OCI-LY3 (cell line): Measurements from ENCODE around the gene MYOF.

Experiments used
- H2AFZ ChIP-seq: fragments of 200-600, 300-600 bp; shearing (Covaris generic); 2 replicates; pipeline ENCODE4 v1.6.0; 2014; ENCODE audit warnings: antibody characterized with exemption, low read depth, low read length
- H3K27ac ChIP-seq: fragments of 200-600, 300-600 bp; sonication (generic); 2 replicates; pipeline ENCODE4 v1.5.1; 2014; ENCODE audit warnings: mild to moderate bottlenecking, low read length, moderate library complexity, mixed read lengths
- H3K27me3 ChIP-seq: fragments of 200-600, 300-600 bp; sonication (generic); 2 replicates; pipeline ENCODE4 v1.6.1; 2014; ENCODE audit warnings: low read depth, low read length, mixed read lengths
- H3K36me3 ChIP-seq: fragments of 200-600, 300-600 bp; sonication (generic); replicated peaks from 2 replicates; pipeline ENCODE3; 2014; ENCODE audit warnings: low read depth, low read length, mixed read lengths
- H3K4me1 ChIP-seq: fragments of 300-600, 200-600 bp; sonication (generic); 2 replicates; pipeline ENCODE4 v1.6.1; 2014; ENCODE audit warnings: low read length, mixed read lengths
- H3K4me2 ChIP-seq: fragments of 200-600, 300-600 bp; sonication (generic); 2 replicates; pipeline ENCODE4 v1.6.1; 2014; ENCODE audit warnings: low read length, mixed read lengths
- H3K4me3 ChIP-seq: fragments of 300-600, 200-600 bp; sonication (generic); 2 replicates; pipeline ENCODE4 v1.5.1; 2014; ENCODE audit warnings: antibody characterized with exemption, mild to moderate bottlenecking, low read length, moderate library complexity
- H3K79me2 ChIP-seq: fragments of 300-600, 200-600 bp; shearing (Covaris generic); 2 replicates; pipeline ENCODE4 v1.6.1; 2014; ENCODE audit warnings: mild to moderate bottlenecking, low read length, mixed read lengths
- H3K9ac ChIP-seq: fragments of 300-600, 200-600 bp; shearing (Covaris generic); 2 replicates; pipeline ENCODE4 v1.6.0; 2014; ENCODE audit warnings: mild to moderate bottlenecking, low read length, moderate library complexity
- H3K9me3 ChIP-seq: fragments of 200-600, 300-600 bp; shearing (Covaris generic); 2 replicates; pipeline ENCODE4 v1.6.1; 2014; ENCODE audit warnings: low read length, mixed read lengths; ENCODE audit not compliant: insufficient read depth
- H4K20me1 ChIP-seq: fragments of 200-600, 300-600 bp; sonication (generic); 2 replicates; pipeline ENCODE4 v1.6.1; 2016; ENCODE audit warnings: low read length, mixed read lengths; ENCODE audit not compliant: insufficient read depth
- CTCF ChIP-seq: fragments of 200-600, 300-600 bp; sonication (generic); IDR thresholded peaks from 2 replicates; pipeline ENCODE4 v1.5.1; 2014; ENCODE audit warnings: antibody characterized with exemption, low read length, low read depth
- EZH2phosphoT487 ChIP-seq: fragments of 200-600 bp; shearing (Covaris generic); IDR thresholded peaks from 2 replicates; pipeline ENCODE4 v1.6.1; 2018; ENCODE audit warnings: antibody characterized with exemption, mixed run types, low read depth

Gene MYOF

DNA sequence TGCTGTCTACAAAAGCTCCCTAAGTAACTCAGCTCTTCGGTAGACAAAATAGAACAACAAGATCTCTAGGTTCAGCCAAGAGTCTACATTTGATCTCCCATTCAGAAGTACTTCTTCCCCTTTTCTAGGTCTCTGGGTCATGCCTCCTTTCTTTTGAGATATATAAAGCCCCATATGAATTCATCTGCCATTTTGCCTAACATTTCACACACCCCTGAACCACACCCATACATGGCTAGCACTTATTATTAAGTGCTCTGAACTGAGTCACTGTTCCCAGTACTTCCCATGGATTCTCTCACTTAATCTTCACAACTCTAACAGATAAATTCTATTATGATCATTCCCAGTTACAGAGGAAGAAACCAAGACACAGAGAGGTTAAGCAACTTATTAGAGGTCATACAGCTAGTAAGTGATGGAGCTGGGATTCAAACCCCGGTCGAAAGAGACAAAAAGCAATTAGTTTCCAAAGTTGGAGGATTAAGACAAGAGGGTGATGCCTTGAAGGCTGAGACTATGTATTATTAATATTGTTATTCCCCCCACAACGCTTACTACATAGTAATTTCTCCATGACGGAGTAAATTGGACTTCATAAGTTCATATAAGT, 17.3 kb downstream of the MYOF start:
- no peak overlapping the region for H2AFZ ChIP-seq
- H3K9ac ChIP-seq, result no peak overlapping the region
- no peaks in the 10 kb centered on the region for H3K9me3 ChIP-seq
- H4K20me1 ChIP-seq, result no peaks in the 10 kb centered on the region
- no peaks in the 10 kb centered on the region for H3K27me3 ChIP-seq
- H3K4me2 ChIP-seq, result no peak overlapping the region
- no peaks in the 10 kb centered on the region for H3K36me3 ChIP-seq
- H3K79me2 ChIP-seq, result no peaks in the 10 kb centered on the region
- peaks cover 4% of the 10 kb centered on the region; the same call in 1 of the 2 replicates for H3K4me1 ChIP-seq
- H3K27ac ChIP-seq, result no peak overlapping the region
- no peak overlapping the region for H3K4me3 ChIP-seq
- TF ChIP-seq EZH2phosphoT487 (no peak), CTCF (no peak)

- TF ChIP-seq EZH2phosphoT487 (no peak), CTCF (no peak)
- no peak overlapping the region for H3K4me2 ChIP-seq
- no peaks in the 10 kb centered on the region for H3K79me2 ChIP-seq
Measured at GRCh38 chr10:93463723-93464476, 18.2 kb downstream of the MYOF start.

DNA sequence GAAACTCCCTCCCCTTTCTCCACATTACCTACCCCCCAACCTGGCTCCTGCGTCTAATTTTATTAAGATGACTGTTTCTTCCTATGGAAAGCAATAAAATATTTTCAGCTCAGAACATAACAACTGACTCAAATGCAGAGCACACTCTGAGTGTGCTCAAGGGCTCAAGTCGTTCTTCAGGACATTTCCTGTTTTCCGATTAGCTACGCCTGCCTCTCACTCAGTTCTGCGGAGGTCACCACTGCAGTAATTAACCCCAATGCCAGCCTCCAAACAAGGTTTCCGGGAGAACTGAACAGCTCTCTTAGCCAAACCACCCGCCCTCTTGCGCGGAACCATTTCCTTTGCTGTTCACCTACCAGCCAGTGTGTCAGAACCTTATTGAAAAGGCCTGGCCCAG, 19.3 kb downstream of the MYOF start:
- Histone ChIP-seq H3K9ac (no peak overlapping the region), H3K27ac (no peak overlapping the region)

More at GRCh38 chr10:93463723-93464476, 18.2 kb downstream of the MYOF start:
- Histone ChIP-seq H3K36me3 (no peaks in the 10 kb centered on the region), H3K4me1 (peaks cover 4% of the 10 kb centered on the region; the same call in 1 of the 2 replicates), H3K9me3 (no peaks in the 10 kb centered on the region), H4K20me1 (no peaks in the 10 kb centered on the region), H3K4me3 (no peak overlapping the region), H3K9ac (no peak overlapping the region), H3K27me3 (no peaks in the 10 kb centered on the region), H2AFZ (no peak overlapping the region), H3K27ac (no peak overlapping the region)

More for the DNA sequence above, 19.3 kb downstream of the MYOF start:
- H3K79me2 ChIP-seq, result no peaks in the 10 kb centered on the region
- H3K4me3 ChIP-seq, result no peak overlapping the region
- no peaks in the 10 kb centered on the region for H3K9me3 ChIP-seq
- H3K27me3 ChIP-seq, result no peaks in the 10 kb centered on the region
- no peak overlapping the region for H2AFZ ChIP-seq
- H3K36me3 ChIP-seq, result no peaks in the 10 kb centered on the region
- TF ChIP-seq CTCF (no peak), EZH2phosphoT487 (no peak)
- peaks cover 4% of the 10 kb centered on the region; the same call in 1 of the 2 replicates for H3K4me1 ChIP-seq
- peak overlapping the region; percentile 14; the same call in 1 of the 2 replicates for H3K4me2 ChIP-seq
- no peaks in the 10 kb centered on the region for H4K20me1 ChIP-seq
